Endothelial cell of umbilical vein (primary cell): Measurements from ENCODE around the gene CC2D2A.

Experiments used
- CTCF ChIP-seq, 2 donors: IDR thresholded peaks; 1 replicate in 1 of 2; 2 replicates in 1 of 2; pipeline ENCODE4 v1.5.1; 2011; ENCODE audit warnings: low read length in 2 of 2, mild to moderate bottlenecking in 2 of 2, moderate library complexity in 2 of 2, control low read depth in 1 of 2, inconsistent platforms in 1 of 2, low read depth in 1 of 2; ENCODE audit not compliant: insufficient read depth in 1 of 2; ENCODE audit errors: extremely low read depth in 1 of 2
- EZH2 ChIP-seq: IDR thresholded peaks from 2 replicates; pipeline ENCODE4 v1.6.1; 2012; ENCODE audit warnings: borderline replicate concordance, low read depth, mild to moderate bottlenecking, moderate library complexity, low read length, inconsistent platforms; ENCODE audit not compliant: severe bottlenecking
- MAX ChIP-seq: IDR thresholded peaks from 2 replicates; pipeline ENCODE4 v1.6.1; 2011; ENCODE audit not compliant: insufficient read depth, insufficient read length
- POLR2A ChIP-seq: IDR thresholded peaks from 2 replicates; pipeline ENCODE4 v1.6.1; 2012; ENCODE audit warnings: low read depth, mild to moderate bottlenecking, control low read depth, low read length
- POLR2AphosphoS5 ChIP-seq: IDR thresholded peaks from 2 replicates; pipeline ENCODE4 v1.6.1; 2012; ENCODE audit warnings: low read depth, mild to moderate bottlenecking, control low read depth, low read length, moderate library complexity; ENCODE audit not compliant: insufficient read depth

- no peak for TF ChIP-seq POLR2A
- TF ChIP-seq CTCF (IDR thresholded peaks at IDR 0.05; ENCODE audit: extremely low read depth in 1 of 2, insufficient read depth in 1 of 2, low read depth in 1 of 2, low read length in 2 of 2): no peak
- TF ChIP-seq POLR2AphosphoS5: no peak
- no peak for TF ChIP-seq MAX
- TF ChIP-seq EZH2: no peak
Observed at GRCh38 chr4:15501941-15502340, 32.3 kb downstream of the CC2D2A start.
